Fibroblast of lung (primary cell): ENCODE results near the gene CYP2W1. TPM values are rescaled to one million over a fixed set of nuclear protein-coding genes. Genes with fewer than 3 reads are reported as not detected.

Experiments used
- DNase-seq, 2 donors: peaks; one replicate each; pipeline versions ENCODE4 v3.0.0 to v3.0.0-alpha.2; 2010; ENCODE audit warnings: low read depth in 2 of 2
- H2AFZ ChIP-seq: 2 replicates; pipeline ENCODE4 v1.5.1; 2012; ENCODE audit warnings: low read length, control low read depth, inconsistent platforms
- H3K27ac ChIP-seq: 2 replicates; pipeline ENCODE4 v1.5.1; 2011; ENCODE audit warnings: low read length, control low read depth; ENCODE audit not compliant: insufficient read depth
- H3K27me3 ChIP-seq: 2 replicates; pipeline ENCODE4 v1.5.1; 2011; ENCODE audit warnings: mild to moderate bottlenecking, low read length; ENCODE audit not compliant: control insufficient read depth, insufficient read depth
- H3K36me3 ChIP-seq: 2 replicates; pipeline ENCODE4 v1.5.1; 2011; ENCODE audit warnings: low read length; ENCODE audit not compliant: control insufficient read depth, insufficient read depth
- H3K4me1 ChIP-seq: 2 replicates; pipeline ENCODE4 v1.5.1; 2011; ENCODE audit warnings: low read length; ENCODE audit not compliant: control insufficient read depth, insufficient read depth; ENCODE audit errors: extremely low read depth
- H3K4me2 ChIP-seq: 2 replicates; pipeline ENCODE4 v1.5.1; 2011; ENCODE audit warnings: low read length, control low read depth; ENCODE audit not compliant: insufficient read depth; ENCODE audit errors: extremely low read depth
- H3K4me3 ChIP-seq, 4 experiments: fragments of 200-600 bp in 1 of 4; sonication (generic) in 1 of 4; replicated peaks in 1 of 4; 2 replicates each; pipeline ENCODE4 v1.5.1; 2011 to 2016; ENCODE audit warnings: low read length in 4 of 4, low read depth in 3 of 4, mild to moderate bottlenecking in 3 of 4, control low read depth in 2 of 4, inconsistent platforms in 1 of 4, mixed read lengths in 1 of 4; ENCODE audit not compliant: insufficient read depth in 1 of 4; ENCODE audit errors: control extremely low read depth in 1 of 4
- H3K79me2 ChIP-seq: 2 replicates; pipeline ENCODE4 v1.5.1; 2012; ENCODE audit warnings: mild to moderate bottlenecking, low read length, inconsistent platforms; ENCODE audit not compliant: control insufficient read depth, insufficient read depth
- H3K9ac ChIP-seq: 2 replicates; pipeline ENCODE4 v1.5.1; 2011; ENCODE audit warnings: mild to moderate bottlenecking, low read length, control low read depth; ENCODE audit not compliant: insufficient read depth
- H3K9me3 ChIP-seq: 2 replicates; pipeline ENCODE4 v1.5.1; 2012; ENCODE audit warnings: low read depth, low read length; ENCODE audit not compliant: control insufficient read depth, insufficient read depth
- H4K20me1 ChIP-seq: 2 replicates; pipeline ENCODE4 v1.5.1; 2011; ENCODE audit warnings: low read length; ENCODE audit not compliant: control insufficient read depth, insufficient read depth; ENCODE audit errors: extremely low read depth
- CTCF ChIP-seq, 2 donors: IDR thresholded peaks in 1 of 2; conservative IDR thresholded peaks in 1 of 2; 1 replicate in 1 of 2; 2 replicates in 1 of 2; pipeline ENCODE4 v1.5.1; 2011 to 2012; ENCODE audit warnings: low read length in 2 of 2, control low read depth in 1 of 2, inconsistent platforms in 1 of 2, low read depth in 1 of 2, mild to moderate bottlenecking in 1 of 2
- EZH2 ChIP-seq: IDR thresholded peaks from 2 replicates; pipeline ENCODE4 v1.5.1; 2012; ENCODE audit warnings: low read length, control low read depth, mild to moderate bottlenecking; ENCODE audit errors: missing control alignments
- polyA plus RNA-seq, 2 donors: library from polyadenylated mRNA; depleted of rRNA in 1 of 2; stranded (reverse) in 1 of 2; unstranded in 1 of 2; fragments of >200 nt; gene quantifications; 2 replicates each; pipeline ENCODE4 v1.2.1, GENCODE V29; 2011 to 2012; ENCODE audit warnings: missing spikeins in 1 of 2
- total RNA-seq: library from RNA; depleted of rRNA; stranded (reverse); fragments of >200 nt; gene quantifications from 2 replicates; pipeline ENCODE4 v1.2.1, GENCODE V29; 2014

CYP2W1 gene
- total and polyA plus RNA-seq, 2 donors (not counting 1 experiment from before 2014, with no cell fraction given) = not detected

- H3K27me3 ChIP-seq = peaks cover 4% of the 10 kb centered on the region
- H2AFZ ChIP-seq = no peak overlapping the region
- no peak for DNase-seq
- no peak overlapping the region for H3K4me2 ChIP-seq
- peaks cover 3% of the 10 kb centered on the region for H3K4me1 ChIP-seq
- no peaks in the 10 kb centered on the region for H3K79me2 ChIP-seq
- no peak overlapping the region for H3K9ac ChIP-seq
- no peak overlapping the region for H3K4me3 ChIP-seq
- H3K9me3 ChIP-seq = no peaks in the 10 kb centered on the region
- H3K27ac ChIP-seq = no peak overlapping the region
- TF ChIP-seq CTCF (conservative IDR thresholded peaks at IDR 0.05 in 1 of 2, IDR thresholded peaks at IDR 0.05 in 1 of 2; ENCODE audit: low read depth in 1 of 2, low read length in 2 of 2) = no peak
- no peak for TF ChIP-seq EZH2
- no peaks in the 10 kb centered on the region for H4K20me1 ChIP-seq
- no peaks in the 10 kb centered on the region for H3K36me3 ChIP-seq
These were observed 6.1 kb downstream of the CYP2W1 start for GRCh38 chr7:988963-989529.

- Histone ChIP-seq H3K4me1 (peaks cover 3% of the 10 kb centered on the region), H3K4me3 (no peak overlapping the region), H3K79me2 (no peaks in the 10 kb centered on the region), H3K9me3 (no peaks in the 10 kb centered on the region), H3K36me3 (no peaks in the 10 kb centered on the region), H3K27me3 (peaks cover 4% of the 10 kb centered on the region), H2AFZ (no peak overlapping the region), H3K9ac (no peak overlapping the region), H3K4me2 (no peak overlapping the region), H4K20me1 (no peaks in the 10 kb centered on the region), H3K27ac (no peak overlapping the region)
- DNase-seq = no peak
- no peak for TF ChIP-seq CTCF (conservative IDR thresholded peaks at IDR 0.05 in 1 of 2, IDR thresholded peaks at IDR 0.05 in 1 of 2; ENCODE audit: low read depth in 1 of 2, low read length in 2 of 2)
- TF ChIP-seq EZH2 = no peak
These were observed 7.5 kb downstream of the CYP2W1 start for GRCh38 chr7:990352-990932.

GRCh38 chr7:990933-991728 lies 8.2 kb downstream of the CYP2W1 start:
- Histone ChIP-seq H3K36me3 (no peaks in the 10 kb centered on the region), H2AFZ (no peak overlapping the region), H3K27me3 (peaks cover 4% of the 10 kb centered on the region), H3K4me2 (no peak overlapping the region), H4K20me1 (no peaks in the 10 kb centered on the region), H3K9me3 (no peaks in the 10 kb centered on the region), H3K27ac (no peak overlapping the region), H3K4me3 (no peak overlapping the region), H3K79me2 (no peaks in the 10 kb centered on the region), H3K9ac (no peak overlapping the region), H3K4me1 (peaks cover 3% of the 10 kb centered on the region)
- no peak for TF ChIP-seq CTCF (conservative IDR thresholded peaks at IDR 0.05 in 1 of 2, IDR thresholded peaks at IDR 0.05 in 1 of 2; ENCODE audit: low read depth in 1 of 2, low read length in 2 of 2)
- peak; percentile 54 for TF ChIP-seq EZH2
- DNase-seq = no peak
